Panc1 (cell line): ENCODE results near the gene MPC1. TPM values are rescaled to one million over a fixed set of nuclear protein-coding genes. Genes with fewer than 3 reads are reported as not detected.

ENCODE experiments used
- ATAC-seq: fragments of 200-7000 bp; cut with Tn5 transposase; 2 replicates; pipeline ENCODE4 v1.9.1; 2020; ENCODE audit warnings: mild to moderate bottlenecking, moderate library complexity
- BruUV-seq: library from RNA; stranded (reverse); fragments of 400-500 nt; replicated peaks from 2 replicates; lab custom pipeline; 2021; lab: Mats Ljungman, UMichigan
- CTCF ChIA-PET: fragments of 300-600 bp; sonication (Branson Sonifier 250); formaldehyde crosslinking; loops from one replicate; lab custom pipeline; 2022; ENCODE audit warnings: antibody characterized with exemption; lab: Charles Lee
- POLR2A ChIA-PET: fragments of 300-600 bp; sonication (Branson Sonifier 250); formaldehyde crosslinking; loops from one replicate; lab custom pipeline; 2022; ENCODE audit warnings: antibody characterized with exemption; lab: Charles Lee
- DNase-seq: peaks from one replicate; pipeline ENCODE4 v3.0.0-alpha.2; 2010; ENCODE audit warnings: low read depth, low spot score
- H3K27ac ChIP-seq: 2 replicates; pipeline ENCODE4 v1.5.1; 2011; ENCODE audit warnings: mild to moderate bottlenecking, low read length, inconsistent platforms
- H3K27me3 ChIP-seq: fragments of 200-500 bp; sonication (Bioruptor generic); 2 replicates; pipeline ENCODE4 v1.6.0; 2014; ENCODE audit warnings: low read length, inconsistent platforms; ENCODE audit not compliant: control insufficient read depth, insufficient read depth
- H3K36me3 ChIP-seq: fragments of 200-500 bp; sonication (Bioruptor generic); 2 replicates; pipeline ENCODE4 v1.5.1; 2014; ENCODE audit warnings: inconsistent platforms, mild to moderate bottlenecking, low read length, moderate library complexity; ENCODE audit not compliant: control insufficient read depth, insufficient read depth
- H3K4me1 ChIP-seq: 2 replicates; pipeline ENCODE4 v1.5.1; 2011; ENCODE audit warnings: inconsistent platforms, mild to moderate bottlenecking, low read length, moderate library complexity; ENCODE audit not compliant: control insufficient read depth, insufficient read depth
- H3K4me3 ChIP-seq, 2 experiments: 2 replicates each; pipeline ENCODE4 v1.5.1; 2011 to 2012; ENCODE audit warnings: low read depth in 2 of 2, low read length in 2 of 2, mild to moderate bottlenecking in 2 of 2, inconsistent platforms in 1 of 2, moderate library complexity in 1 of 2
- H3K9me3 ChIP-seq: fragments of 200-500 bp; sonication (Bioruptor generic); 2 replicates; pipeline ENCODE4 v1.5.1; 2014; ENCODE audit warnings: low read depth, mild to moderate bottlenecking, inconsistent platforms, low read length, moderate library complexity; ENCODE audit not compliant: control insufficient read depth, insufficient read depth
- CTCF ChIP-seq: fragments of 450-650 bp; IDR thresholded peaks from 2 replicates; pipeline ENCODE4 v1.5.1; 2017; ENCODE audit warnings: mild to moderate bottlenecking
- POLR2AphosphoS5 ChIP-seq: IDR thresholded peaks from 2 replicates; pipeline ENCODE4 v1.6.1; 2012; ENCODE audit warnings: mild to moderate bottlenecking, low read depth, low read length, moderate library complexity
- SIN3A ChIP-seq: IDR thresholded peaks from 2 replicates; pipeline ENCODE4 v1.6.1; 2012; ENCODE audit warnings: low read depth, mild to moderate bottlenecking, low read length, moderate library complexity, borderline replicate concordance; ENCODE audit not compliant: insufficient read depth
- TCF7L2 ChIP-seq: IDR thresholded peaks from 2 replicates; pipeline ENCODE4 v1.6.1; 2011; ENCODE audit warnings: mild to moderate bottlenecking, low read depth, low read length, inconsistent platforms
- in situ Hi-C: cut with HindIII; loops from 2 replicates; pipeline ENCODE4 v1.10.0; 2016; ENCODE audit warnings: low sequenced_read_pairs, low pct_unique_long_range_greater_than_20kb
- intact Hi-C: fragments of 100-400 bp; cut with micrococcal nuclease; formaldehyde crosslinking; loops from one replicate; pipeline ENCODE4 v1.10.0; 2022; ENCODE audit not compliant: unreplicated experiment
- total RNA-seq: library from RNA; stranded (reverse); gene quantifications from one replicate; pipeline ENCODE4 v1.2.1, GENCODE V29; 2021; ENCODE audit not compliant: unreplicated experiment
- TF ChIP-seq, protein P1 (sequence below), 2 experiments: IDR thresholded peaks; 2 replicates each; pipeline ENCODE4 v1.6.1; 2011 to 2012; ENCODE audit warnings: low read depth in 2 of 2, control low read depth in 1 of 2, low read length in 1 of 2, mild to moderate bottlenecking in 1 of 2, moderate library complexity in 1 of 2; ENCODE audit not compliant: insufficient read depth in 1 of 2

The MPC1 gene
- total RNA-seq, 1 experiment from 2014 or later = 7.0 TPM

DNA sequence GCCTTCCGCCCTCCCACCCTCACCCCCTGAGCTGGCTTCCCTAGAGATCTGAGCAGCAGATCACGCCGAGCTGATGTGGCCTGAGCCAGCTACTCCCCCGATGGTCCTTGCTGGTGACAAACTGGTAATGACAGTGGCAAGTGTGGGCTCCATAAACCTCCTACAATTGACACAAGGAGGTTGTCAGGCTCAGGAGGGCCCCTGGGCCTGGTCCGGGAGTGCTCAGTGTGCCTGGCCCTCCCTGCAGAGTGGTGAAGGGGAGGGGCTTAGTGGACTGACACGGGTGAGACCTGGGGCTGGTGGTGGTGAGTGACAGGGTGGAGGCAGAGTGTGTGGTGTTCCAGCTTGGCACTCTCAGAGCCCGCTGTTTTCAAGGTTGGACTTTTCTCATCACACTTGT lies 22.6 kb upstream of the MPC1 start:
- no peak for DNase-seq

DNA sequence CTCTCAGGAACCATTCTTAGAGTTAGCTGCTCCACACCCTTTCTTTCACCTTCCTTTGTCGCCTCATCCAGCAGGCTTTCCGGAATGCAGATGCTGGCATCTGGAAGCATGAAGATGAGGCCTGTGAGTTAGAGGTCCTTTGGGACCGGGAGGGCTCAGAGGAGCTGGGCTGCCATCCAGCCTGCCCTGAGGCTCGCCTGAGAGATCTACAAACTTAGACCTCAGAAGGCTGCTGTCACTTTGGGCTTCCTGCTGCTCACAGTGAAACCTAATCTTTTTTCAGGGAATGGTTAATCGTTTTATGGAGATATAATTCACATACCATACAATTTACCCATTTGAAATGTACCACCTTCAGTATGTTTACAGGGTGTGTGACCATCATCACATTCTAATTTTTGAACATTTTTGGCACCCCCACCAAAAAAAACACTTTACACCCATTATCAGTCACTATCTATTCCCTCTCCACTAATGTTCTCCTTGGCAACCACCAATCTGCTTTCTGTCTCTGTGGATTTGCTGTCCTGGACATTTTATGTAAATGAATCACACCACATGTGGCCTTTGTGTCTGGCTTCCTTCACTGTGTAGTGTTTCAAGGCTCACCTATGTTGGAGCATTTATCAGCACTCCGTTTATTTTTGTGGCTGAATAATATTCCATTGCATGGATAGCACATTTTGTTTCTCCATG lies 20.0 kb upstream of the MPC1 start:
- no peaks in the 10 kb centered on the region for H3K9me3 ChIP-seq
- no peak overlapping the region for H3K27ac ChIP-seq
- in situ Hi-C loops = no loop called here
- TF ChIP-seq POLR2AphosphoS5 (no peak), TCF7L2 (no peak), SIN3A (no peak)
- intact Hi-C loops = loop anchor here (5.0 kb wide), 1 partner anchor 245 kb away; no protein-coding TSS in a partner anchor
- BruUV-seq = no TSS peak
- H3K4me3 ChIP-seq = no peak overlapping the region
- DNase-seq (no peak), ATAC-seq (no peak)
- H3K4me1 ChIP-seq = no peaks in the 10 kb centered on the region
- POLR2A ChIA-PET = no interaction called here
- H3K27me3 ChIP-seq = no peaks in the 10 kb centered on the region
- no peaks in the 10 kb centered on the region for H3K36me3 ChIP-seq
- CTCF ChIA-PET = interaction anchor here (0.7 kb wide), 1 partner anchor 334 kb away, joined by 8 read pairs; no protein-coding TSS in a partner anchor

More for the DNA sequence above, 22.6 kb upstream of the MPC1 start:
- no peak for ATAC-seq
- POLR2A ChIA-PET = no interaction called here
- in situ Hi-C loops (no loop called here), intact Hi-C loops (no loop called here)
- no TSS peak for BruUV-seq
- Histone ChIP-seq H3K9me3 (no peaks in the 10 kb centered on the region), H3K27ac (no peak overlapping the region), H3K4me3 (no peak overlapping the region), H3K36me3 (no peaks in the 10 kb centered on the region), H3K4me1 (no peaks in the 10 kb centered on the region), H3K27me3 (no peaks in the 10 kb centered on the region)
- no peak for TF ChIP-seq TCF7L2
- TF ChIP-seq CTCF = no peak
- no peak for TF ChIP-seq POLR2AphosphoS5
- TF ChIP-seq, protein P1, sequence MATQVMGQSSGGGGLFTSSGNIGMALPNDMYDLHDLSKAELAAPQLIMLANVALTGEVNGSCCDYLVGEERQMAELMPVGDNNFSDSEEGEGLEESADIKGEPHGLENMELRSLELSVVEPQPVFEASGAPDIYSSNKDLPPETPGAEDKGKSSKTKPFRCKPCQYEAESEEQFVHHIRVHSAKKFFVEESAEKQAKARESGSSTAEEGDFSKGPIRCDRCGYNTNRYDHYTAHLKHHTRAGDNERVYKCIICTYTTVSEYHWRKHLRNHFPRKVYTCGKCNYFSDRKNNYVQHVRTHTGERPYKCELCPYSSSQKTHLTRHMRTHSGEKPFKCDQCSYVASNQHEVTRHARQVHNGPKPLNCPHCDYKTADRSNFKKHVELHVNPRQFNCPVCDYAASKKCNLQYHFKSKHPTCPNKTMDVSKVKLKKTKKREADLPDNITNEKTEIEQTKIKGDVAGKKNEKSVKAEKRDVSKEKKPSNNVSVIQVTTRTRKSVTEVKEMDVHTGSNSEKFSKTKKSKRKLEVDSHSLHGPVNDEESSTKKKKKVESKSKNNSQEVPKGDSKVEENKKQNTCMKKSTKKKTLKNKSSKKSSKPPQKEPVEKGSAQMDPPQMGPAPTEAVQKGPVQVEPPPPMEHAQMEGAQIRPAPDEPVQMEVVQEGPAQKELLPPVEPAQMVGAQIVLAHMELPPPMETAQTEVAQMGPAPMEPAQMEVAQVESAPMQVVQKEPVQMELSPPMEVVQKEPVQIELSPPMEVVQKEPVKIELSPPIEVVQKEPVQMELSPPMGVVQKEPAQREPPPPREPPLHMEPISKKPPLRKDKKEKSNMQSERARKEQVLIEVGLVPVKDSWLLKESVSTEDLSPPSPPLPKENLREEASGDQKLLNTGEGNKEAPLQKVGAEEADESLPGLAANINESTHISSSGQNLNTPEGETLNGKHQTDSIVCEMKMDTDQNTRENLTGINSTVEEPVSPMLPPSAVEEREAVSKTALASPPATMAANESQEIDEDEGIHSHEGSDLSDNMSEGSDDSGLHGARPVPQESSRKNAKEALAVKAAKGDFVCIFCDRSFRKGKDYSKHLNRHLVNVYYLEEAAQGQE (IDR thresholded peaks at IDR 0.05; ENCODE audit: insufficient read depth in 1 of 2, low read depth in 2 of 2, low read length in 1 of 2) = no peak
- no peak for TF ChIP-seq SIN3A
- CTCF ChIA-PET = no interaction called here
